Lung (tissue), 12 donors: Measurements from ENCODE around the gene EXOC4. TPM values are rescaled to one million over a fixed set of nuclear protein-coding genes. Genes with fewer than 3 reads are reported as not detected.

Experiments
- ATAC-seq: fragments of 200-7000 bp; cut with Tn5 transposase; one replicate; pipeline ENCODE4 v1.9.1; 2020; ENCODE audit warnings: moderate number of reproducible peaks; ENCODE audit not compliant: insufficient read depth, low FRiP score
- DNase-seq, 3 donors: peaks; one replicate each; pipeline ENCODE4 v3.0.0-alpha.2; 2013 to 2017
- H3K27ac ChIP-seq, 2 donors: one replicate each; pipeline ENCODE4 v1.5.1; 2013; ENCODE audit warnings: mild to moderate bottlenecking in 2 of 2, moderate library complexity in 2 of 2, control low read depth in 1 of 2, inconsistent platforms in 1 of 2, low read depth in 1 of 2, low read length in 1 of 2
- H3K27me3 ChIP-seq, 3 donors: one replicate each; pipeline ENCODE4 v1.5.1; 2013; ENCODE audit warnings: low read length in 2 of 3; ENCODE audit not compliant: control insufficient read depth in 3 of 3, insufficient read depth in 3 of 3
- H3K36me3 ChIP-seq, 4 donors: one replicate each; pipeline ENCODE4 v1.5.1; 2013; ENCODE audit warnings: low read length in 4 of 4, mild to moderate bottlenecking in 1 of 4, moderate library complexity in 1 of 4; ENCODE audit not compliant: control insufficient read depth in 4 of 4, insufficient read depth in 4 of 4
- H3K4me1 ChIP-seq, 5 donors: one replicate each; pipeline ENCODE4 v1.5.1; 2013; ENCODE audit warnings: low read length in 5 of 5, mild to moderate bottlenecking in 2 of 5, moderate library complexity in 1 of 5; ENCODE audit not compliant: control insufficient read depth in 5 of 5, insufficient read depth in 5 of 5
- H3K4me3 ChIP-seq: one replicate; pipeline ENCODE4 v1.5.1; 2013; ENCODE audit warnings: mild to moderate bottlenecking, control low read depth, moderate library complexity
- H3K9ac ChIP-seq, 2 donors: one replicate each; pipeline ENCODE4 v1.5.1; 2013; ENCODE audit warnings: low read length in 2 of 2, control low read depth in 1 of 2; ENCODE audit not compliant: insufficient read depth in 1 of 2
- H3K9me3 ChIP-seq, 4 donors: one replicate each; pipeline ENCODE4 v1.5.1; 2013; ENCODE audit warnings: low read length in 3 of 4, mild to moderate bottlenecking in 1 of 4, moderate library complexity in 1 of 4; ENCODE audit not compliant: control insufficient read depth in 4 of 4, insufficient read depth in 3 of 4
- CTCF ChIP-seq: IDR thresholded peaks from 2 replicates; pipeline ENCODE4 v1.5.1; 2012; ENCODE audit warnings: mild to moderate bottlenecking; ENCODE audit errors: control extremely low read depth, extremely low read depth
- WGBS, 2 donors: extraction: QIAGEN DNeasy Blood & Tissue Kit; methylation state at CpG; one replicate each; pipeline ENCODE4 v1.1.7; 2013; 5-methylcytosine and 5-hydroxymethylcytosine counted together
- polyA plus RNA-seq, 2 donors: library from polyadenylated mRNA; stranded (reverse); fragments of 200-250 nt; gene quantifications; one replicate each; pipeline ENCODE4 v1.2.1, GENCODE V29; 2013
- total RNA-seq, 2 donors: library from RNA; depleted of rRNA in 1 of 2; stranded (reverse); fragments of >200 nt in 1 of 2; gene quantifications; one replicate each; pipeline ENCODE4 v1.2.1, GENCODE V29; 2014 to 2021
- donor health status: control.
- donor health status: control.
- donor health status: Bipolar disorder and iron deficiency.
- donor health status: healthy.
- donor health status: DM: yes; HTN: yes; CAD: no.

Gene EXOC4
- total and polyA plus RNA-seq, 4 donors: 10.3 to 232 (median 47.4) TPM

DNA sequence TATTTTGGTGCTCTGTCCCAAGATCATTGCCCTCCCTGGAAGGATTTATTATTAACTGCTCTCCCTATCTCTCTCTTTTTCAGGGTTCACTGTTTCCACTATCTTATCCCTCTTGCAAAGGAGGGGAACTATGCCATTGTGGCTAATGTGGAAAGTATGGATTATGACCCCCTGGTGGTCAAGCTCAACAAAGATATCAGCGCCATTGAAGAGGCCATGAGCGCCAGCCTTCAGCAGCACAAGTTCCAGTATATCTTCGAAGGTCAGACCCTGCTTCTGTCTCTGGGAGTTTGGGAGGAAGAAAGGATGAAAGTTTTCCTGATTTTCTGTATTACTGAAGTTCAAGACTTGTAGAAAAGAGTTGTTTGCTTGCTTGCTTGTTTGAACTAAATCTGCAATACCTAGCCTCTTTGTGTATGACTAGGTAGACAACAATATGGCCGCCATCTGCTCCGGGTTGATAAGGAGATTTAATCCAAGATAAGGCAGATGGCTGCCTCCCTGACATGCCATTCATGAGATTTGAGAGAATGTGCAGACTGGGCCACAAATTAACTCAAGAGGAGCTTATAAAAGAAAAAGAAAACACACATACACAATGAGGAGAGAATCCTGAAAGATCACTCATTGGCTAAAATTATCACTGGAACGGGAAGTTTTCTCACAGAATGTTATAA is 752.1 kb downstream of the EXOC4 start:
- no peak for ATAC-seq
- H3K27me3 ChIP-seq: no peaks in the 10 kb centered on the region

GRCh38 chr7:134009314-134010110 is 756.6 kb downstream of the EXOC4 start:
- no peak for ATAC-seq
- no peaks in the 10 kb centered on the region for H3K4me1 ChIP-seq
- peaks cover 0 to 8% (median 3%) of the 10 kb centered on the region in 4 donors for H3K36me3 ChIP-seq
- no peak overlapping the region for H3K27ac ChIP-seq
- no peak for DNase-seq
- H3K9ac ChIP-seq: no peak overlapping the region
- 87 to 96% methylated on average over 4 of the region's 4 CpGs for WGBS, 2 donors
- no peak for TF ChIP-seq CTCF
- no peak overlapping the region for H3K4me3 ChIP-seq
- H3K9me3 ChIP-seq: no peaks in the 10 kb centered on the region
- no peaks in the 10 kb centered on the region for H3K27me3 ChIP-seq

More for the DNA sequence above, 752.1 kb downstream of the EXOC4 start:
- WGBS, 2 donors: 98 to 99% methylated on average over 6 of the region's 6 CpGs
- no peak for DNase-seq
- Histone ChIP-seq H3K4me3 (no peak overlapping the region), H3K36me3 (peaks cover 0 to 5% (median 3%) of the 10 kb centered on the region in 4 donors), H3K27ac (no peak overlapping the region), H3K9ac (no peak overlapping the region), H3K9me3 (no peaks in the 10 kb centered on the region), H3K4me1 (peaks cover 0 to 7% (median 0%) of the 10 kb centered on the region in 5 donors)
- TF ChIP-seq CTCF: no peak

- DNase-seq: no peak
- Histone ChIP-seq H3K9me3 (no peaks in the 10 kb centered on the region), H3K27me3 (no peaks in the 10 kb centered on the region), H3K4me3 (no peak overlapping the region), H3K9ac (no peak overlapping the region), H3K4me1 (peaks cover 0 to 4% (median 0%) of the 10 kb centered on the region in 5 donors), H3K36me3 (peaks cover 0 to 3% (median 1%) of the 10 kb centered on the region in 4 donors), H3K27ac (no peak overlapping the region)
- TF ChIP-seq CTCF: no peak
- no peak for ATAC-seq
- 93 to 95% methylated on average over 1 of the region's 1 CpG for WGBS, 2 donors
These were observed 760.4 kb downstream of the EXOC4 start for GRCh38 chr7:134013249-134013648.
